Psoas muscle (tissue), 8 donors: ENCODE data around the gene ATP6V1F. TPM values are rescaled to one million over a fixed set of nuclear protein-coding genes. Genes with fewer than 3 reads are reported as not detected.

Experiments used
- ATAC-seq, 4 donors: fragments of 200-7000 bp; cut with Tn5 transposase; one replicate each; pipeline ENCODE4 v1.9.1; 2020; ENCODE audit warnings: moderate library complexity in 3 of 4, mild to moderate bottlenecking in 2 of 4
- DNase-seq, 2 donors: peaks; one replicate each; pipeline ENCODE4 v3.0.0-alpha.2; 2020
- H3K27ac ChIP-seq: fragments of 200-600 bp; one replicate; pipeline ENCODE4 v1.8.0; 2022
- H3K27me3 ChIP-seq, 3 donors: fragments of 200-600 bp in 1 of 3; one replicate each; pipeline versions ENCODE4 v1.6.1 to v1.8.0; 2013 to 2022; ENCODE audit warnings: low read length in 2 of 3, mild to moderate bottlenecking in 2 of 3, moderate library complexity in 1 of 3; ENCODE audit not compliant: insufficient read depth in 3 of 3
- H3K36me3 ChIP-seq, 2 donors: fragments of 200-600 bp in 1 of 2; one replicate each; pipeline versions ENCODE4 v1.6.1 to v1.8.0; 2013 to 2022; ENCODE audit warnings: low read depth in 1 of 2, mild to moderate bottlenecking in 1 of 2, moderate library complexity in 1 of 2; ENCODE audit not compliant: insufficient read depth in 1 of 2
- H3K4me1 ChIP-seq: fragments of 200-600 bp; one replicate; pipeline ENCODE4 v1.8.0; 2022
- H3K4me3 ChIP-seq: fragments of 200-600 bp; one replicate; pipeline ENCODE4 v1.8.0; 2022; ENCODE audit warnings: mild to moderate bottlenecking
- H3K9me3 ChIP-seq: fragments of 200-600 bp; one replicate; pipeline ENCODE4 v1.8.0; 2022
- WGBS, 3 donors: extraction: QIAGEN DNeasy Blood & Tissue Kit; methylation state at CpG; one replicate each; pipeline versions ENCODE4 v1.1.6 to v1.1.7; 2013; 5-methylcytosine and 5-hydroxymethylcytosine counted together
- intact Hi-C, 2 donors: fragments of 100-400 bp; cut with DNase I; formaldehyde crosslinking; loops; one replicate each; pipeline versions ENCODE4 v1.11.0 to v1.14.2; 2022
- polyA plus RNA-seq, 3 donors: library from polyadenylated mRNA; stranded (reverse); fragments of 200-250 nt; gene quantifications; one replicate each; pipeline ENCODE4 v1.2.3, GENCODE V29; 2013
- total RNA-seq, 4 donors: library from RNA; stranded (reverse); fragmentation: NEBNext Ultra II Directional in 2 of 4; extraction: Animal tissue kit (Norgen Biotek cat#: 25700) in 2 of 4; gene quantifications; one replicate each; pipeline versions ENCODE4 v1.2.1 to v1.2.4, GENCODE V29; 2021 to 2023
- TF ChIP-seq, protein P1 (sequence below): fragments of 200-600 bp; IDR thresholded peaks from one replicate; pipeline ENCODE4 v1.8.0; 2022; ENCODE audit warnings: antibody characterized with exemption
- donor health status: healthy with polysubstance abuse.
- donor health status: DM: no; HTN: no; CAD: no; lungs with moderate emphysema.
- donor health status: Bipolar disorder and iron deficiency.
- donor health status: healthy.
- donor health status: DM: yes; HTN: yes; CAD: no.
- donor health status: DM: no; HTN: no; CAD: no.
- donor health status: DM: no; HTN: no; CAD: no.
- donor health status: DM: yes; HTN: yes; CAD: no.

The ATP6V1F gene
- total and polyA plus RNA-seq, 7 donors: 103 to 210 (median 143) TPM

DNA sequence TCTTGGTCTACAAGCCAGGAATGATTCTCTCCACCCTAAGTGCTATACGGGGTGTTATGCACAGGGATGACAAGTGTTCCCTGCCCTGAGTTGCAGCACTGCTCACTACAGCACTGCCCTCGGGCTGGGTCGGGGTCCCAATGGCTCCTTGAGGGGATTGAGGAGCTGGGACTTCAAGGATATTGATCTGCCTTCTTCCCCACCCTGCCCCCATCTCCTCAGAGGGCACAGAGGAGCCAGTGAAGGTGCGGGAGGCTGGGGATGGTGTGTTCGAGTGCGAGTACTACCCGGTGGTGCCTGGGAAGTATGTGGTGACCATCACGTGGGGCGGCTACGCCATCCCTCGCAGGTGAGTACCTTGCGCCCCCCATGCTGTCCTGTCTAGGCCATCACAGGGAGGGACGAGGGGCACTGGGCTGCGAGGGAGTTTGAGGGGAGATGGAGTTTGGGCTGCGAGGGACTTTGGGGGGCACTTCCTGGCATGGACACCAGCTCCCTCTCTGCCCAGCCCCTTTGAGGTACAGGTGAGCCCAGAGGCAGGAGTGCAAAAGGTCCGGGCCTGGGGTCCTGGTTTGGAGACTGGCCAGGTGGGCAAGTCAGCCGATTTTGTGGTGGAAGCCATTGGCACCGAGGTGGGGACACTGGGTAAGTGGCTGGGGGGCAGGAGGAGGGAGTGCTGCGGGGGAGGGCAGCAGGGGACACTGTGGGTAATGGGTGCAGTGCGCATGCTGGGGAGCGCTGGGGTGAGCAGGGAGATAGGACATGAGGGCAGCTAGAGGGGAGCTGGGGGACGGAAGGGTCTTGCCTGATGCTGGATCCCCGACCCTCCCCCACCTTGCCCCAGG is 22.1 kb upstream of the ATP6V1F start:
- 71 to 79% (median 73%) methylated on average over 20 to 23 of the region's 23 CpGs for WGBS, 3 donors
- H3K27me3 ChIP-seq: no peaks in the 10 kb centered on the region
- no peak overlapping the region for H3K4me3 ChIP-seq
- no peaks in the 10 kb centered on the region for H3K9me3 ChIP-seq
- peaks cover 0 to 100% of the 10 kb centered on the region in 2 donors for H3K36me3 ChIP-seq
- ATAC-seq (peak; percentile 0), DNase-seq (peak; percentile 27 to 71)
- TF ChIP-seq, protein P1, sequence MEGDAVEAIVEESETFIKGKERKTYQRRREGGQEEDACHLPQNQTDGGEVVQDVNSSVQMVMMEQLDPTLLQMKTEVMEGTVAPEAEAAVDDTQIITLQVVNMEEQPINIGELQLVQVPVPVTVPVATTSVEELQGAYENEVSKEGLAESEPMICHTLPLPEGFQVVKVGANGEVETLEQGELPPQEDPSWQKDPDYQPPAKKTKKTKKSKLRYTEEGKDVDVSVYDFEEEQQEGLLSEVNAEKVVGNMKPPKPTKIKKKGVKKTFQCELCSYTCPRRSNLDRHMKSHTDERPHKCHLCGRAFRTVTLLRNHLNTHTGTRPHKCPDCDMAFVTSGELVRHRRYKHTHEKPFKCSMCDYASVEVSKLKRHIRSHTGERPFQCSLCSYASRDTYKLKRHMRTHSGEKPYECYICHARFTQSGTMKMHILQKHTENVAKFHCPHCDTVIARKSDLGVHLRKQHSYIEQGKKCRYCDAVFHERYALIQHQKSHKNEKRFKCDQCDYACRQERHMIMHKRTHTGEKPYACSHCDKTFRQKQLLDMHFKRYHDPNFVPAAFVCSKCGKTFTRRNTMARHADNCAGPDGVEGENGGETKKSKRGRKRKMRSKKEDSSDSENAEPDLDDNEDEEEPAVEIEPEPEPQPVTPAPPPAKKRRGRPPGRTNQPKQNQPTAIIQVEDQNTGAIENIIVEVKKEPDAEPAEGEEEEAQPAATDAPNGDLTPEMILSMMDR: no peak
- intact Hi-C loops: no loop called here
- peak overlapping the region; percentile 100 for H3K27ac ChIP-seq
- H3K4me1 ChIP-seq: peaks cover 34% of the 10 kb centered on the region

DNA sequence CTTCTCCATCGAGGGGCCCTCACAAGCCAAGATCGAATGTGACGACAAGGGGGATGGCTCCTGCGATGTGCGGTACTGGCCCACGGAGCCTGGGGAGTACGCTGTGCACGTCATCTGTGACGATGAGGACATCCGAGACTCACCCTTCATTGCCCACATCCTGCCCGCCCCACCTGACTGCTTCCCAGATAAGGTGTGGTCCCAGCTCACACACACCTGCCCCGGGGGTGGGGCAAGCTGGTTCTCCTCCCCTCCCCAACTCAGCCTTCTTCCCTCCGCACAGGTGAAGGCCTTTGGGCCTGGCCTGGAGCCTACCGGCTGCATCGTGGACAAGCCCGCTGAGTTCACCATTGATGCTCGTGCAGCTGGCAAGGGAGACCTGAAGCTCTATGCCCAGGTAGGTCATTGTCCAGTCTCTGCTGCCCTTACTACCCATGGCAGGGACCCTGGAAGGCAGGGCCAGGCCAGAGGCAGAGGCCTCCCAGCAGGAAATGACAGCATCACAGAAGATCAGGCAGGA is 21.4 kb upstream of the ATP6V1F start:
- H3K9me3 ChIP-seq: no peaks in the 10 kb centered on the region

DNA sequence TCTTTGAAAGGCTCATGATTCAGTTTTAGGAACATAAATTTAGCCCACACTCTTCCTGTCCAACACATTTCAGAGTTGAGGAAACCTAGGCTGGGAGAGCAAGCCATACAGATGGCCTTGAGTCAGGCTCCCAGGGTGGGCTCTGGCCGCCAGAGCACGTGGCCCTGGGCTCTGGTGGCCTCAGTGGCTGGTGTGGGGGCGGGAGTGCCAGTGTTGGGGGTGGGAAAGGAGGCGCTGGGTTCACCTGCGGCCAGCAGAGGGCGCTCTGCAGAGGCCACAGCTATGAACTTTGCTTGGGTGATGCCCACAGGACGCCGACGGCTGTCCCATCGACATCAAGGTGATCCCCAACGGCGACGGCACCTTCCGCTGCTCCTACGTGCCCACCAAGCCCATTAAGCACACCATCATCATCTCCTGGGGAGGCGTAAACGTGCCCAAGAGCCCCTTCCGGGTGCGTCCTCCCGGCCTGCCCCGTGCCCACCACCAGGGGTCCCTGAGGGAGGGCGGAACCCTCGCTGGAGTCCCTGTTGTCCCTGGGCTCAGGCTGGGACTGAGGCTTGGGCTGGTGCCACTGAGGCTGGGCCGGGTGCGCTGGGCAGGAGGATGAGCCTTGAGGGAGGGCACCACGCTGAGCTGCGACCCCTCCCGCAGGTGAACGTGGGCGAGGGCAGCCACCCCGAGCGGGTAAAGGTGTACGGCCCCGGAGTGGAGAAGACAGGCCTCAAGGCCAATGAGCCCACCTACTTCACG is 20.6 kb upstream of the ATP6V1F start:
- Histone ChIP-seq H3K36me3 (peaks cover 0 to 100% of the 10 kb centered on the region in 2 donors), H3K27ac (peak overlapping the region; percentile 100), H3K9me3 (no peaks in the 10 kb centered on the region), H3K4me1 (peaks cover 19% of the 10 kb centered on the region), H3K4me3 (no peak overlapping the region), H3K27me3 (no peaks in the 10 kb centered on the region)
- 50 to 52% (median 51%) methylated on average over 33 to 35 of the region's 35 CpGs for WGBS, 3 donors
- DNase-seq (peak; percentile 73 to 87), ATAC-seq (peak; percentile 11 to 24 (median 20))
- TF ChIP-seq, protein P1: peak; percentile 81
- intact Hi-C loops: no loop called here

More for the DNA sequence above, 21.4 kb upstream of the ATP6V1F start:
- H3K4me3 ChIP-seq: no peak overlapping the region
- intact Hi-C loops: no loop called here
- peaks cover 0 to 100% of the 10 kb centered on the region in 2 donors for H3K36me3 ChIP-seq
- H3K27ac ChIP-seq: peak overlapping the region; percentile 100
- peaks cover 27% of the 10 kb centered on the region for H3K4me1 ChIP-seq
- ATAC-seq (peak; percentile 3 to 20 (median 14)), DNase-seq (peak in 1 of 2 donors; percentile 53)
- H3K27me3 ChIP-seq: no peaks in the 10 kb centered on the region
- TF ChIP-seq, protein P1: no peak
- WGBS, 3 donors: 47 to 66% (median 51%) methylated on average over 12 to 17 of the region's 17 CpGs

DNA sequence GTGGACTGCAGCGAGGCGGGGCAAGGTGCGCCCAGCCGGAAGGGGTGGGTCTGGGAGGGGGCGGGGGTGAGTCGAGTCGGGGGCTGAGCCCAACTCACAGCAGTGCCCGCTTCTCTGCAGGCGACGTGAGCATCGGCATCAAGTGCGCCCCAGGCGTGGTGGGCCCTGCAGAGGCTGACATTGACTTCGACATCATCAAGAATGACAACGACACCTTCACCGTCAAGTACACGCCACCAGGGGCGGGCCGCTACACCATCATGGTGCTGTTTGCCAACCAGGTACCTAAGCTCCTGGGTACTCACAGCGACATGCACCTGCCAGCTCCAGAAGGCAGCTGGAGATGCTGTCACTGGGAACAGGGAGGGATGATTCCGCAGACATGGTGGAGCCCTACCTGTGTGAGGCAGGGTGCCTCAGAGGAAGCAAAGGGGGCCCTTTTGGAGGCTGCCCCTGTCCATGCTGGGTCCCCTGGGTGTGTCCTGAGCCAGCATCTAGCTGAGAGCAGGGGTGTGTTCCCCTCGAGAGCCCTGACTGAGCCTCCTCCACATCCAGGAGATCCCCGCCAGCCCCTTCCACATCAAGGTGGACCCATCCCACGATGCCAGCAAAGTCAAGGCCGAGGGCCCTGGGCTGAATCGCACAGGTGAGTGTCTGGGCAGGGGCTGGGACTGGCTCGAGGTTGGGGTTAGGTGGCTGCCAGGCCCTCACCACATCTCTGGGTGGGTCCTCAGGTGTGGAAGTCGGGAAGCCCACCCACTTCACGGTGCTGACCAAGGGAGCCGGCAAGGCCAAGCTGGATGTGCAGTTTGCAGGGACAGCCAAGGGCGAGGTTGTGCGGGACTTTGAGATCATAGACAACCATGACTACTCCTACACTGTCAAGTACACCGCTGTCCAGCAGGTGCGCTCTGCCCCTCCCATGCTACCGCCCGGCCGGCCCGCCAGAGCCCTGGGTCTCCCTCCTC is 19.7 kb upstream of the ATP6V1F start:
- DNase-seq (peak; percentile 28 to 63), ATAC-seq (no peak)
- intact Hi-C loops: no loop called here
- H3K9me3 ChIP-seq: no peaks in the 10 kb centered on the region
- no peaks in the 10 kb centered on the region for H3K27me3 ChIP-seq
- H3K36me3 ChIP-seq: peaks cover 0 to 100% of the 10 kb centered on the region in 2 donors
- 73 to 87% (median 75%) methylated on average over 37 to 38 of the region's 38 CpGs for WGBS, 3 donors
- peaks cover 15% of the 10 kb centered on the region for H3K4me1 ChIP-seq
- H3K4me3 ChIP-seq: no peak overlapping the region
- TF ChIP-seq, protein P1: no peak
- H3K27ac ChIP-seq: peak overlapping the region; percentile 100
